GM19463 (cell line): ENCODE results near the gene GDF10.

Experiments used
- ATAC-seq: cut with Tn5 transposase; IDR thresholded peaks from one replicate; pipeline ENCODE4 v1.9.1; 2021; ENCODE audit warnings: mild to moderate bottlenecking, moderate library complexity; ENCODE audit not compliant: unreplicated experiment

GDF10 gene

GRCh38 chr10:47268696-47269095, 31.3 kb upstream of the GDF10 start:
- no peak for ATAC-seq

DNA sequence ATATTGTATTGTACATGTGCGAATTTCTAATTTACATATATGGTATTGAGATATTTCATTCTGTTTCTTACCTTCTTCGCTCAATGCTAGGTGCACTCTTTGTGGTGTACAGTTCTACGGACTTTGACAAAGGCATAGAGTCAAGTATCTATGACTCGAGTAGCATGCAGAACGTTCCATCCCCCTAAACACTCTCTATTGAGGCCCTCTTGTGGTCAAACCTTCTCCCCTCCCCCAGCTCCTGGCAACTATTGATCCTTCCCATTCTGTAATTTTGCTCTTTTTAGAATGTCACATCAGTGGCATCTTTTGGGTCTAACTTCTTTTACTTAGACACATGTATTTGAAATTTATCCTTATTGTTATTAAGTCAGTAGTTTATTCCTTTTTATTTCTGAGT, 30.7 kb upstream of the GDF10 start:
- ATAC-seq, result no peak

- no peak for ATAC-seq
These were observed 23.9 kb upstream of the GDF10 start for GRCh38 chr10:47276071-47276470.

GRCh38 chr10:47276576-47277351, 23.2 kb upstream of the GDF10 start:
- no peak for ATAC-seq

GRCh38 chr10:47277352-47278151, 22.4 kb upstream of the GDF10 start:
- no peak for ATAC-seq

GRCh38 chr10:47278152-47278473, 21.9 kb upstream of the GDF10 start:
- ATAC-seq, result no peak

GRCh38 chr10:47278720-47279119, 21.3 kb upstream of the GDF10 start:
- ATAC-seq, result no peak

DNA sequence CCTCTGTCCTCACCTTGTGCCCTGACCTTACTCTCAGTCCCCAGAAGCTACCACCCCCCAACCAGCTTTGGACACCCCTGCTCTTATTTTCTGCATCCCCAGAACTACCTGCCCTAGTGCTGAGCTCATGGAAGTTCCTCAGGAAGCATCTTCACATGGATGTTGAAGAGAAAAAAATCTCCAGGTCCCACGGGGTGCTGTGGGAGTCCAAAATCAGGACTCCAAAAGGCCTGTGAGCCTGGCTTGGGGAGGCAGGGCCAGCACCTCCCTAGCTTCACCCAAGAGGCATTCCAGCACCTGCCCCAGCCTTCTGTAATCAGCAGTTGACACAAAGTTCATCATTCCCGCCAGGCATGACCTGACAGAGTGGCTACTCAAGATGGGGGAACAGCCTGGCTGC, 20.7 kb upstream of the GDF10 start:
- no peak for ATAC-seq

- no peak for ATAC-seq
These were observed 17.9 kb upstream of the GDF10 start for GRCh38 chr10:47282005-47282656.

DNA sequence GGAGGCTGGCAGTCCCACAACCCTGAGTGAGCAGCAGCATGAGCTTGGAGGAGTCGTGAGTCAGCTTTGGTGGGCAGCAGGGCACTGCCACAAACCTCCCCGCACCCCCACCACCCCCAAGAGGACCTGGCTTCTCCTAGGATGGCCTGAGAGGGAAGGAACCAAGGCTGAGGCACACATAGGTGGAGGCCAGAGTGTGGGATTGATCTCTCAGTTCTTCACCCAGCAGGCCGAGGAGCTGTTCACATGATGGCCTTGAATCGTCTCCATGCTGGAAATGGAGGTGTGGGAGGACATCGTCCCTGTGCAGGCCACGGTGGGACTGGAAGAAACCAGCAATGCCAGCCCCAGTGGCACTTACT, 17.4 kb upstream of the GDF10 start:
- ATAC-seq, result no peak

- no peak for ATAC-seq
These were observed 16.8 kb upstream of the GDF10 start for GRCh38 chr10:47283101-47283630.

DNA sequence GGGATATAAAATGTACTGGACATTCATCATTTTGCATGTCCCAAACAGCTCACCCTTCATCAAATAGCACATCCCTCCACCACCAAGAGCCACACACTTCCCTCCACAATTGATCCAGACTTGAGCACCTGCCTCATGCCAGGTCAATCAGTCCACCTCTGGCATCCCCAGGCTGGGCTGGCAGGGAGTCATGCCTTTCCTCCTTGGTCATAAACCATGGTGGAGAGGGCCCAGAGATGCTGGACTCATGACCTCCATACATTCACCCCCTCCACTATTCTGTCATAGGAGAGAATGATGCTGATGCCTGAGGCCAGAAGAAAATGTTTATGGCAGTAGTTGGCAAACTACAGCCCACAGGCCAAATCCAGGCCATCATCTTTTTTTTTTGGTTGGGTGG, 16.1 kb upstream of the GDF10 start:
- no peak for ATAC-seq

DNA sequence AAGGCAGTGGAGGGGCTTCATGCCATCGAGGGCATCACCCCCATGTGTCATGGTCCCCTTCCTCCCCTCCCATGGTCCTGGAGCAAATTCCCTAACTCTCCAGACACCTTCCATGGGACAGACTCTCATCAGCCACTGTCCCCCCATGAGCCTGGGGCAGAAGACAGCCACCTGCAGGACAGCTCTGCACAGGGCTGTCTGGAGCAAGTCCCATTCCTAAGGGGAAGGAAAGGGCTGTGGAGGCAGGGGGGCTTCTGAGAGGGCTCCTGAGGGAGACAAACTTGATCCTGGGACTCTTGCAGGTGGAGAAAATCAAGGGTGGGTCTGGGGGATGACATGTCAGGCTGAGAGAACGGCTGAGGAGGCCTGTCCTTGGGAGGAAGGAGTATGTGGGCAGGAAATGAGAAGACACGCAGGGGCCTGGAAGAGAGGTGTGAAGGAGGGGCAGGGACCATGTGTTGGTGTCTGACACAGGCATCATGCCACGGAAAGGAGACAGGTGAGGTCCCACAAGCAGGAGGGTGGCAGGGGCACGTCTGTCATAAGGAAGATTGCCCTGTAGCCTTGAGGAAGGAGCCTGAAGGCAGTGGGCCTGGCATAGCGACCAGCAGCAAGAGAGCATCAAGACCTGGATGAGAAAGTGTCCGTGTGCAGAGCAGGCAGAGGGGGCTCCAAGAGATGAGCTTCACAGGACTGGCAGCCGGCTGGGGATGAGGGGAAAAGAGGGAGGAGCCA, 14.4 kb upstream of the GDF10 start:
- no peak for ATAC-seq

DNA sequence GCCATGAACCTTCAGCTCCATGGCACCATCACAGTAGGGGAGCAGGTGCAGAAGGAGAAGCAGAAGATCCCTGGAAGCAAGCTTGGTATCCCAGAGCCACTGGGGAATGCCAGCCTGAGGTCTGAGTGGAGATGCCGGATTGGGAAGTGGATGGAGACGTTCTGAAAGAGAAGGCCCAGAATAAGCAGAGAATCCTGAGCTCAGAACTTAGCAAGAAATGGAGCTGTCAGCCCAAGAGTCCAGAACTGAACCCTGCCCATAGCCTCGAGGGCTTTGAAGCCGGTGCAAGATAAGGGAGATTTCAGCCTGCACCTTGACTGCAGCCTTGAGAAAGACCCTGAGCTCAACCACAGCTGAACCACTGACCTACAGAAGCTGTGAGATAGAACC, 13.9 kb upstream of the GDF10 start:
- ATAC-seq, result no peak

GRCh38 chr10:47286591-47287315, 13.2 kb upstream of the GDF10 start:
- ATAC-seq, result no peak

GRCh38 chr10:47287365-47287802, 12.6 kb upstream of the GDF10 start:
- no peak for ATAC-seq

DNA sequence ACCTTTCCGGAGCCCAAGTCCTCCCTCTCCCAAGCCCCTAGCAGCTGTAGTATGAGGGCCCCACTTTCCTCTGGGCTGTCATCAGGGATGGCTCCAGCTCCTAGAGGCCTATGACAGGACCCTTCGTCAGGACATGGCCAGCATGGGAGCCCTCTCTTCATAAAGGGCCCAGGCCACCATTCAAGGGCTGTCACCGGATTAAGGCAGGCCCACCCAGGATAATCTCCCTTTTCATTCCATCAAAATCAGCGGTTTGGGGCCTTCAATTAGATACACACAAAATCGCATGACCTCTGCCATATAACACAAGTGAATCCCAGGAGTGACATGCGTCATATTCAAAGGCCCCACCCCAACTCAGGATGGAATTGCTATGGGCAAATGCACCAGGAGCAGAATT, 12.2 kb upstream of the GDF10 start:
- no peak for ATAC-seq

GRCh38 chr10:47288236-47288635, 11.8 kb upstream of the GDF10 start:
- no peak for ATAC-seq

DNA sequence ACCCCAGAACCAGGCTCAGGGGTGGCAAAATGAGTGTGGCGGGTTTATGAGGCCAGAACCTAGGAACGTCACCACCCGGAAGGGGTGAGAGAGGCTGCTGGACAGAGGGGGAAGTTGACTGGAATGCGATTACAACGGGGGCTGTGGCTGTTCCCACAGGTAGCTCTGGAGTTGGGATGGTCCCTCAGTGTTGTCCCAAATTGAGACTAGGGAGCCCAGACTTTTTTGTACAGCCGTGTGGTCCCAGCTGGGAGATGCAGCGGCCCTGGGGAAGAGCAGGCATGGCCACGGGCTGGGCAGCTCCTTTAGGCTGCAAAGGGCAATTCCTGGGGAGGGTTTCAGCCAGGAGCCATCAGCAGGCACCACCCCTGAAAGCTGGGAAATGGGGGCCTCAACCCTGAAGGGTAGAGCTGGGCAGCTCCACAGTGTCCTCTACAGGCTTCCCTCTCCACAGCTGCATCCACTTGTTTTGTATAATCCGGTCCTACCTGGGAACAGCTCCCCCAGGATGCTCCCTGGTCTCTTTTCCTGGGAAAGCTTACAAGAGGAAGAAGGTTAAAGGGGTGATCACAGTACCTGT, 11.0 kb upstream of the GDF10 start:
- no peak for ATAC-seq

DNA sequence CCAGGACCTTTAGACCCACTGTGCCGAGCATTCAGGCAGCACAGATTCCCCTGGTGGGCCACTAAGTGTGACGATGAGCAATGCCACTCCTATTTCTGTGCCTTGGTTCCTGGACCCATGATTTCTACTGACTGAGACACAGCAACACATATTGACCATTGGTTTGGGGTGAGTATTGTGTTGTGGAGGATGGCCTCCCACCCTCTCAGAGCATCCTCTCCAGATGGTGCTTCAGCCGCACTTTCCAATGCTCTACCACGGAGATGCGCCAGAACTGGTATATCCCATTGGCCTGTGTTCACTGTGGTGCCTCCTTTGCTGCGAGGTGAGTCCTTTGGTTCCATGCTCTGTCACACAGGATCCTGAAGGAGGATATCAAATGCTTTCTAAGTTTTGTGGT, 10.1 kb upstream of the GDF10 start:
- no peak for ATAC-seq
